ENCODE measurements around the gene LYZL4.

The LYZL4 gene

DNA sequence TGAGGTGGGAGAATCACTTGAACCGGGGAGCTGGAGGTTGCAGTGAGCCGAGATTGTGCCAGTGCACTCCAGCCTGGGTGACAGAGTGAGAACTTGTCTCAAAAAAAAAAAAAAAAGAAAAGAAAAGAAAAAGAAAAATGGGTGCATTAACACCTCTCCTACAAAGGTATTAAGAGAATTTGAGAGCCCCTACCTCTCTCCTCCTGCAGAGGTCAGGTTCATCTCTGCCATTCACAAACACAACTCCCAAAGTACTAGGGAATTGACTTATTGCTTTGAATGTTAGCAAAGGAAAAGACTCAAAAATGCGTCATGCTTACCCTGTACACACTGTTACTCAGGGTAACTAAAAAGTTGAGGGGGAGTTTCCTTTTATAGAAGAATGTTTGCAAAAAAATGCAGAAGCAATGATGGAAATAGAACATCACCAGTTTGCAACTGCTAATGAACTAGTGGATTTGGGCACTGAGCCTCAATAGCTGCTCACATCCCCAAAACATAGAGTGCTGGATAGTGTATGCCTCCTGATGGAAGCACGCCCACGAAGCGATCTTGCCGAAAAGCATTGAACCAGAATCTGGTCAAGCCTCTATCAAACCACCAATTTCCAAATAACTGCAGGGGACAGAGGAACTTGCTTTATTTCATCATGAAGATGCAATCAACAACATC is 15.5 kb upstream of the LYZL4 start:
- peak; percentile 20 for DNase-seq

DNA sequence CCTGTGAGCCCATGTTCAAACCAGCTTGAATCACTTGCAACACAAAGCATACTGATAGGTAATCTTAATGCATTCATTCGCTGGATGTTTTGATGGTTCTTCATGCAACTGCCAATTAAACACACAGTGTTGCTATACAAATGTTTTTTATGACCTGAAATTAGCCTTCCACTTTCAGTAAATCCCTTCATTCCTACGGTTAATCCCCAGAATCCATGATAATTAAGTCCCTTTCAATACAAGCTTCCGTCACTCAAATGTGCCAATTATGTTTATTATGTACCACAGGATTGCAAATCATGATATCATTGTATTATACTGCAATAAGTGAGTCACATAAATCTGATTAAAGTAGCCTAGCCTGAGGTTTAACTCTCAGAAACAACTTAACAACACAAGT is 14.5 kb upstream of the LYZL4 start:
- no peak for DNase-seq

DNA sequence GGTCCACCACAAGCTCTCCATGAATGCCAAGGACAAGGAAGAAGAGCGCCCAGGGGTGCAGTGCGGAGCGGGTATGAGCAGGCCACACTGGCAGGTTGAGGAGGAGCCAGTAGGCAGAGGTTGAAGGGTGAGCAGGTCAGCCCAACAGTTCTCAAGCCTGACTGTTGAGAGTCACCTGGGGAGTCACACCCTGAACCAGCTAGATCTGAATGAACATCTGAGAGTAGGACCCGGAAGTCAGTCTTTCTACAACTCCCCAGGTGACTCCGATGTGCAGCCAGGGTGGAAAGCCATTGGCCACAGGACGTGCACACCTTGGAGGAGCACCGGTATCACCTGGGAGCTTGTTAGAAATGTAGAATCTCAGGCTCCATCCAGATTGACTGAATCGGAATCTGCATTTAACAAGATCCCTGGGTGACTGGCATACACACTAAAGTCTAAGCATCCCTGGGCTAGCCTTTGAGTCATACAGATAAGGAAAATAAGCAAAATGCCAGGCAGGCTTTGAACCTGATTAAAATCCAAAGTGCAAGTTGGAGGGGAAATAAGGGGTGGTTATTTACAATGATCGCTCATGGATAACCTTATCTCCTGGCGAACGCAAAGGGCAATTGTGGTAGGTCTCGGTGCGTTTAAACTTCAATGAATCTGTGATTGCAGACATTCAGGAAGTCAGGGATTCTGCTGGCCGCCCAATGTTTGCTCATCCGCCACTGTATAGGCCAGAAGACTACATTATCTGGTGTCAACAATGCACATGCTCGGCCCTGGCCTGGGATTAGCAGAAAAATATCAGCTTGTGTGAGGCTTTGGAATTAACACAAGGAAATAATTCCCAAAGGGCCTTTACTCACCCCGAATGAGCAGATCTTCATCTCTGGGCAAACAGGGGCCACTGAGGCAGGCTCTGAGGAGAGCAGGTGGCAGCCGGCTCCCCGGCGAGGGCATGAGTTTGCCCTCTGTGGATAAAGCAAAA is 11.7 kb upstream of the LYZL4 start:
- no peak for DNase-seq

DNA sequence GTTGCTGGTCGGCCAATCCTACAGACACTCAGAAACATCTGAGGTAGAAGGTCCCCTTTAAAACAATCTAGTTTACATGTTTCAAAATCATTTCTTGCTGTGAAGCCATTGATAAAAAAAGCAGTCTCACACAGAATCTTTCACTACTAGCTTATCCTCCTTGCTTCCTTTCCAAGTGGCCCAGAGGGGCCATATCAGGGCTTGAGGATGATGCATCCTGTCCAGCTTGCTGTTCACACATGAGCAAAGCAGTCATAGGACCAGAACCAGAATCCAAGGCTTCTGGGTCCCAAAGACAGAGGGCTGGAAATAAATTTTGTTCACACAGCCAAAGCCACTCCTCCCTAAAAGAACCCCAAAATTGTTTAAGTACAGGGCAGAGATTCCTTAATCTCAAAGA is 9.2 kb upstream of the LYZL4 start:
- DNase-seq: no peak

DNA sequence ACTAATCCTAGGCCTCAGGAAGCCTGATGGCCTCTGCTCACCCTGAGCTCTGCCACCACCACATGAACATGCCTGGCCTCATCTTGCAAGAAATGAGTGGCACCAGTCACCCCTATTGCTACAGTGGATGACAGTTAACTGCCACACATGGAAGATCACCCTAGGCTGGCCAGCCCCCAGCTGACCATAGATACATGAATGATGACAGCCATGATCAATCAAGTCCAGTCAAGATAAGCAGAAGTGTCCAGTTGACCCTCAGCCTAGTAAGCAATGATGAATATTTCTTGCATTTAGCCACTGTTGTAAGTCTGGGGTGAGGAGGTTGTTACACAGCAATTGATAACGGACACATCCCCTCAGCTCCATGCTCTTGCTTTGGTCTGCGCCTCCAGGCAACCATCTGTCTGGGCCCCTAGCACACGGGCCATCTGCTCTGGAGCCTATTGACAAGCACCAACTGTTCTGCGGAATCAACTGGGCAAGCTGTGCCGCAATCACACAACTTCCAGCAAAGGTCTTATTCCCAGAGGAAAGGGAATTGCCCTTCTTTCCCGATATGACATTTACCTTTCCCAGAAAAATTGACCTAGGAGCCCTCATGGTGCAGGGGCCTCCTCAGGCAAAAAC is 2.2 kb upstream of the LYZL4 start:
- no peak for DNase-seq

DNA sequence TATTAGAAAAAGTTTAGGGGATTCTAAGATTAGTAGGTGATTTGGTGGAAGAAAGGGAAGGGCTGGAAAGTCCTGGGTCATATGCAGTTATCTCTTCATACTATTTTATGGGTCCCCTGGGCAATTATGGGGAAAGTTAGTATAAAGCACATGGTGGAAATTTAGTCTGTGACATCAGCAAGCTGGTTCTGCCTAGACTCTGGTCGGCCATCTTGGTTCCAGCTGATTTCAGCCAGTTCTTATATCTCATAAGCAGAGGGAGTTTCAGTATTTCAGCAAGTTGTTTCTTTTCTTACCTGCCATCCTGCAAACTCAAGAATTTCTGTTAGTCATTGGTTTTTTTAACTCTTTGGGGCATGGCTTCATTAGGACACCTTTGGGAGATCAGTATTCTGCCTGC is 1.0 kb upstream of the LYZL4 start:
- DNase-seq: no peak

DNA sequence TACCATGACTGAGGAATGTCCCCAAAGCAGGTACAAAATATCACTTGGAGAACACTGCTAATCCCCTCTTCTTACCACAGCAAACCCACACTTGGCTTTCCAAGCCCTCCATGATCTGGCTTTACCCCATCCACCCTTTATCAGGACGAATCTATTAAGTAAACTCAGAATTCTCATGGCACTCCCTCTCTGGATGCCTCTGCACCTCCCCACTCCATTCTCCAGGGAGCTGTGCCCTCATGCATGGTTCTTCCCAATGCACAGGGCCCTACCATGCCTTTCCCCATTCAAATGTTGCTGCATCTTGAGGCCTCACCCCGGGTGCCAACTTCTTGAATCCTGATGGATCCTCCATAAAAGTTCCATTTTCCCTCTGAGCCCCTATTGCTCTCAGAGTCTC is 2.3 kb downstream of the LYZL4 start:
- DNase-seq: no peak

DNA sequence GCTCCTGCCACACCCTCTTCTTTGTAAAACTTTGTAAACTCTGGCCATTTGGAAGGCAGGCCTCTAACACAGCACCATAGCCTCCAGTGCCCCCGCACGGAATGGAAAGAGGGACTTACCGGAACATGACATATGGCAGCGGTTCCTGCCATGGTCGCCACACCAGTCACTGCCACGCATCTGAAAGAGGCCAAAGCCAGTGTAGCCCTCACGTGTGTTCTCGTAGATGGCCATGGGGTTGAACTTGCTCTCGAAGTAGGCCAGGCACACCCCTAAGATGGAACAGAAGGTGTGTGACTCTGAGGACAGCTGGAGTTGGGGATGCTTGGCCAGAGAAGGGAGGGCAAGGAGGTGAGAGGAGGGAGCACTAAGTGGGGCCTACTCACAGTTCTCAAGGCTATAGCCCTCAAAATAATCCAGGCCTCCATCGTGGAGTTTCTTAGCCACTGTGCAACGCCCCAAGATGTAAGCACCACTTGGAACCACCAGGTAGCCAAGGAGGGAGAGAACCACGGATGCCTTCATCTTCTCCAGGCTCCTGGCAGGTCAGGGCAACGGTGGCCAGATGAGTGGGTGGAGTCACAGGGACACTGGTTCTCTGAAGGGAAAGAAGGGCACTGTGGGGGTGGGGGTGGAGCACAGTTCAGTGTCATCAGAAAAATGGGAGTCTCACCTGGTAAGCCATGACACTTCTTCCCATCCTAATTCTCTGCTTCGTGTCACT is 3.5 kb downstream of the LYZL4 start:
- no peak for DNase-seq

DNA sequence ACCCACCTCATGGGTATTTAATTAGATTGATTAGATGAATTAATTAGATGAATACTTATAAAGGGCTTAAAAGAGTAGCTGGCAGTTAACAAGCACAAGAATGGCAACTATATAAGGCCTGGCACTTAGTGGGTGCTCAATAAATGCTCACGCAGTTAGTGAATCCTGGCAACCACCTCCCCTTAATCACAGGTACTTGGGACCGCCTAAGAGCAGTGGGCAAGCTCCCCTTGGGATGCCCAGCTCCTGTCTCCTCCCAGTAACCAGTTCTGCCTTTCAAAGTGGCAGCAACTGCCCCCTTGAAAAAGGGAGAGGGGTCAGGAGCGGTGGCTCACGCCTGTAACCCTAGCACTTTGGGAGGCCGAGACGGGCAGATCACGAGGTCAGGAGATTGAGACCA is 4.6 kb downstream of the LYZL4 start:
- no peak for DNase-seq

DNA sequence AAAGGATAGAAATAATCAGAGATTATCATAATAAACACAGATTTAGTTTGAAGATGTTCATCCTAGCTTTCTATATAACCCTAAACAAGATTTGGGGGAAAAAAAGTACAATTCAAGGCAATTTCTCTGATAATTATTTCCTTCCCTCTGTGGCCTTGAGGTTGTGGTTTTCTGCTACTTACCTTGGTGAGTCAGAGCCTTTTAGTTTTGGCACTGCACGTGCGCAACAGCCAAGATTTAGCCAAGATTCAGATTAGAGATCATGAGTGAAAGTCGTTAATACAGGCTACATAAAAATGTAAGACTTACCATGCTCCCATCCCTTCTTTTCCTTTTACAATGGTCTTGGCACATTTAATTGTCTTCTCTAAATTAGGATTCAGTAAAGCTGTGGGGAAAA is 6.7 kb downstream of the LYZL4 start:
- no peak for DNase-seq

DNA sequence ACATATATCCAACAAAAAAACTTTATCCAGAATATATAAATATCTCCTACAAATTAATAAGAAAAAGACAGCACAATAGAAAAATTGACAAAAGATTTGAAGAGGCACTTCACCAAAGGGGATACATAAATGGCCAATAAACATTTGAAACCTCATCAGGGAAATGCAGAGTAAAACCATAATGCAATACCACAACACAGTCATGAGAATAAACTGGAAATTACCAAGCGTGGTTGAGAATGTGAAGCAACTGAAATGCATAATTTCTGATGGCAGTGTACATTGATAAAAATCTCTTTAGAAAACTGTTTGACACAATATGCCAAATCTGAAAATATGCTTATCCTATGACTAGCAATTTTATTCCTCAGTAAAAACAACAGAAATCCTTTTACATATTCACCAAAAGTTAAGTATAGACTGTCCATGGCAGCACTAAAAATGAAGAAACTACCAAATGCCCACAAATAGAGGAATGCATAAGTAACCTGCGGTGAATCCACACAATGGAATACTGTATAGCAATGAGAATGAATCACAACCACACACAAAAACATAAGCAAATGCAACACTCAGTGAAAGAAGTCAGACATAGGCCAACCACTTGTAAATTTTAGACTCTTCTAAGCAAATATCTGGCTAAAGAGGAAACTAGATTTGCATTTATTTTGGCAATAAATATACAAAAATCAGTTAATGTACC is 7.9 kb downstream of the LYZL4 start:
- no peak for DNase-seq

DNA sequence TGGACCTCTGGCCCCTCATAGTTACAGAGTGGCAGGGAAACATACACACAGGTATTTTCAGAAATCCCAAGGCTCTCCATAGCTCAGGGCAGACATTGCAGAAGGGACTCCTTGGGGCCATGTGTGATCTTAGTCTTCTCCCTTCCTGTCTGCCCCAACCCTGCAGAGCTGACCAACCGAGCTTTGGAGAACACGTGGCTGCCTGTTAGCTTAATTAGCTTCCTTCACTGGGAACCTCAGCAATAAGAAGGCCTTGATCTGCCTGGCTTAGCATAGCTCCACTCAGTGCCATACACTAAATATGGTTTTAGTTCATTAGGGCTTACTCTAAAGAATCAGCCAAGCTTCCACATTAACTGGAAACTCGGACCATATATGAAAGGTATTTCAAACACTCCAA is 12.3 kb downstream of the LYZL4 start:
- DNase-seq: no peak

DNA sequence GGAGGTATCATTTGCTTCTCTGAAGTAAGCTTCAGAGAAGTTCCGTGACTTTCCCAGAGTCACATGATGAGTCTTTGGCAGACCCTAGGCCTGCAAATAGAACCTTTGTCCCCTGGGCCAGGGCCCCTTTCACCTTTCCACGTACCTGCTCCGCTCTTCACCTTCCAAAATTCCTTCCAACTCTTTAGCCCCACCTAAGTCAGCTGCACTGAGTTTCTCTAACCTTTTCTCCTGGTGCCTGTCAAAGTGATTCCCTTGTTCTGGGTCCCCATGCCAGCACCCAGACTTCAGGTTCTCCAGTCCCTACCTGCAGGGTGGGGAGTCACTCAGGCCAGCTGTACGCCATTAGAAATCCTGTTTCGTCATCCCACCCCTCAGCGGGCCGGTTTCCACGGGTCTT is 12.8 kb downstream of the LYZL4 start:
- DNase-seq: no peak

DNA sequence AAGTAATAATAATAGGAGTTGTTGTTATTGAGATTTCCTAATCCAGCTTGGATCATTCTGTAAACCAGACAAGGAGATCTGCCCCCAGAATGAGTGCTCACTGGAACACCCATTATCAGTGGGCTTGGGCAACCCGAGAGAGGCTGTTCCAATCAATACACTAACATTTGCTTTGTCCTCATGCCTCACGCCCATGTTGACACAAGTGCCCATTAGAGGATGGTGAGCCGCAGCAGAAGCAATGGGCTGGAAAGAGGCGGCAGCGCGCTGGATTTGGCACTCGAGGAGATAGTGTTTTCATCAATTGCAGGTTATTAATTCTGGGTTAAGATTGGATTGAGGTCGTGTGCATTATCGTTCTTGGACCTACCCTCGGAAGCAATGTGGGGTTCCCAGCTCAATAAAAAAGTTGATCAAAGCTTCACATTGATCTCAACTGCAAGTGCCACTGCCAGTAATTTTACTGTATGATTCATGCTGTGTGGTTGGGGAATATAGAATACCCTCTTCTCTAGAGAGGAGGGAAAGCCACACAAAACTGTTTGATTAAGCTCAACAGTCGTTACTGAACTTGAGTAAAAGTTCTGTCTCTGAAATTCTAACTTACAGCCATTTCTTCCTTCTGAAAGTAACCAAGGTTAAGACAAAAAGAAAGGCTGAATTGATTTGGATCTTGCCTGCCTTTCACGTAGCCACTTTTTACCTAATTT is 15.7 kb downstream of the LYZL4 start:
- no peak for DNase-seq

DNA sequence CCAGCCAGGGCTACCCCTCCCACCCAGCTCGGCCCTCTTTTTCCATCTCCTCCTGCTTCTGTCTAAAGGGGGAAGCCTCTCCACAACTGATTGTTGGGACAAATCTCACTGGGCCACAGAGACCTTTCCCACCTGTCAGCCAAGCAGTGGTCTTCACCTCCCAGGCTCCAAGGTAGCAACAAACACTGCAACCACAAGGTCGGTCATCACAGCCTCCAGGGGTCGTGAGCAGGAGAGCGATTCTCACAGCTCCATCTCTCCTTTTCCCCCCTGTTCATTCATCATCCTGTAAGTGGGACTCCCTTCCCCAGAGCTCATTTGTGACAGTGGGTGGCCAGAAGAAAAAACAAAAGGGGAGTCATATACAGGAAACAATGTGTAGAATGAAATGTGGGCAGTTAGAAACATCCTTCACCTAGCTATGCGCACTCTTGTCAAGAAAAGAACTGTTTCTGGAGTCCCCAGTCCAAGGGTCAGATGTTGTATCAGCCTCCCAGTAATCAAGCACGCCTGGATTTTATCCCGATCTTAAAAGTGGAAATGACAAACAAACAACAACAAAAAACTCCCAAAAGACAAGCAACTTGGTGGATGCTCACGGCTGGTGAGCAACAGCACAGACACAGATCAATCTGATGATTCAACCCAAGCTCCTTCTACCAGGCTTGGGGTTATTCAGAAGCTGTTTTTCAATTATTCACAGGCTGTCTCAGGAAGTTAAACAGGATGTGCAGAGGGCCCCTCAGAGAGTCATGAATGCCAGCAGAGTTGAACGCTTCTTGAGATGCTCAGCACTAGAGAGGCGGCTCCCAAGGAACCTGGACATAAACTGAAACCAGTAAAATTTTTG is 22.4 kb downstream of the LYZL4 start:
- no peak for DNase-seq

DNA sequence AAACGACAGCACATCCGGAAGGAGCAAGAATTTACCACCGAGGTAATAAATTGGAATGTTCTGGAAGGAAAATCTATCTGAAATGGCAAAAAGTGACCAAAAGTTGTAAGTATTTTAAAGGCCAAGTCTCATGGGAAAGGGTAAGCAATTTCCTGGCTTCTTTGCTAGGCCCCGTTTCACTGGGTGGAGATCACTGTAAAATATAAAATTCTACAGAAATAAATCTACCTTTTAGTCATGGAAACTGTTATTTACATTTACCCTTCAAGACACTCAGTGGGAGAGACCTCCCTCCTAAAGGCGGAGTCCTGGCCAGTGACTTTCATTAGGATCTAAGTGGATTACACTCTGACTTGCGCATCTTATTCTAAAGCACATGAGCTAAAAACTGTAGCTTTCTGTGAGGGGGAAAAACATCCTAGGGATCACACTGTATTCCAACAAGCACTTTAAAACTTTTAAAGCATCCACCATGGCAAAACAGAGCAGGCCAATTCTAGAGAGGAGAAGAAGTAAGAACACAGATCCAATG is 28.8 kb downstream of the LYZL4 start:
- DNase-seq: no peak

DNA sequence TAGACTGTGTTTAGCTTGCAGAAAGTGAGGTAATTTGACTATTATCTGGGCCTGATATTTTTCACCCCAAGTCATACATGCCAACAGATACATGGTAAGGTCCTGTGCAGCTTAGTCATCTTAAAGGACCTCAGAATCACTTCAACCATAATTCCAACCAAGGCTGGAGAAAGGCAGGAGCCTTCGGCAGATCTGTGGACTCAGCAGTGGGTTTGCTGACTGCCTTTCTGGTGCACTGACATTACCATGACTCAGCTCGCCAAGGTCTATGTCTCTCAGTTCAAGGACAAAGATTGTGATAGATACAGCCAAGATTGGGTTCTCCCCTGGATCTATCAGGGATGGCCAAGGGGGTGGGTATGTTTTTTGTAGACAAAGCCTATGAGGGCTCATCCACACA is 32.7 kb downstream of the LYZL4 start:
- DNase-seq: no peak

DNA sequence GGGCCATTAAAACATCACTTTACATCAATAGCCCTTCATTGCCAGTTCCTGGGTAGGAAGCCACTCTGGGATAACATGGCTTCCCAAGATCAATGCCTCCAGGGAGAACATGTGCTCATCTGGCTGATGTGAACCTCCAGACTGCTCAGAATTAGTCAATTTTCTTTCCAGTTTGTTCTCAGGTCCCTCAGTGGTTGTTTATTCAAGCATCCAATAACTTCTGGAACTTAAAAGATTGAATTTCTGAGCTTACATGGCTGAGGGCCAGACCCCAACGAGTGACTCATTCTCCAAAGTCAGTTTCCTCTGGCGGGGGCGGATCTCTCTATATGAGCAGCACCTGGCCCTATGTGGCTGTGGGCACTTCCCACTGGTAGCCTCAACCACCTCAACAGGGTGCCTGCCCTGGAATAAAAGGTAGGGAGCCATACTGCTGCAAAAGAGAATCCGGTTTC is 34.0 kb downstream of the LYZL4 start:
- DNase-seq: no peak

DNA sequence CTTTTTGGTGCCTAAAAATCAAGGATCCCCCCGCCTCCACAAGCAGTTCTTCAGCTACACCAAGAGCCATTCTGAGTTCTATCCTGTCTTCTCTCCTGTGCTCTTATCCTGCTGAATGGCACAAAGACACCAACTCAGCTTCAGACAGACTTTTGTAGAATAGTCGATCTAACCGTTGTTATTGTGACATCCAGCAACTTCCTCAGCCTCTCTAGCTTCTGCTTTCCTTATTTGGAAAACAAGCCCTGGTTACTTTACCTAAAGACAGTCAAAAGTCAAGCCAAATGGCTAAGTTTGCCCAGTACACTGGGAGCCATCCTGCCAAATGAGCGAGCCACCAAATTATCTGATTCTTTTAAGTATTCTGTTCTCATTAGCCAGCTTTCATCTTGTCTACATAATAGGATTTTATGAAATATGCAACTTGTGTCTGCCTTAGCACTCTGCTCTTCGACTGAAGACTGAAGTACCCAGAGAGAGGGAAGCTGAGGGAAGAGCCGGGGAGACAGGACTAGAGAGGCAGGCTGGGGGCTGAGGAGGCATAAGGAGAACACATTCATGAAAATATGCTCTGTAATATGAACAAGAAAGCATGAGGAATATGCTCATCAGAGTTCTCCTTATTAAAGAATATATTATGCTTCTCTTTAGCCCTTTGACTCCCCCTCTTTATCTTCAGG is 35.1 kb downstream of the LYZL4 start:
- peak; percentile 54 for DNase-seq

DNA sequence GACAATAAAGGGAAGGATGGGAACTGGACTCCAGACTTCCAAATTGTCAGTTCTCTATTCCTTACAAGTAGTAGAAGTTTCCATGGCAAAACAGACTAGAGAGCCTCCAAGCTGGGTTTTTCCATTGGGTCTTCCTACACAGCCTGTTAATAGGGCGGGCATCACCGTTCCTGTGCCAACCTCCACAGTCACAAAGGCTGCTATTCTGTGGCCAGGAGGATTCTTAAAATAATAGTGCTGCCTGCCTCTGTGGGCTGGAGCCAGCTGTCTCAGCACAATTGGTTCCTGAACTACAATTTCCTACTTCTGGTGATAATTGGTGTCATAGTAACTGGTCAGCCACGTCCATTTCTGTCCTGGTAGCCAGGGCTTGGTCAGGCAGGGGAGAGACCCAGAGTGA is 38.6 kb downstream of the LYZL4 start:
- DNase-seq: no peak
